Large intestine (tissue), 3 donors: Measurements from ENCODE around the gene CLEC4G. TPM values are rescaled to one million over a fixed set of nuclear protein-coding genes. Genes with fewer than 3 reads are reported as not detected.
"Not testable (repeated sequence)": the region's sequence is repeated elsewhere in the genome, so short reads cannot be mapped to it uniquely, and the experiment has no call there.

Experiments used
- DNase-seq, 2 donors: peaks; one replicate each; pipeline versions ENCODE4 v3.0.0 to v3.0.0-alpha.2; 2013
- H3K27ac ChIP-seq: one replicate; pipeline ENCODE4 v1.5.1; 2013; ENCODE audit warnings: low read length
- H3K27me3 ChIP-seq: 2 replicates; pipeline ENCODE4 v1.6.1; 2013; ENCODE audit warnings: low read length; ENCODE audit not compliant: control insufficient read depth, insufficient read depth
- H3K36me3 ChIP-seq: 2 replicates; pipeline ENCODE4 v1.6.1; 2013; ENCODE audit warnings: low read length; ENCODE audit not compliant: control insufficient read depth, insufficient read depth
- H3K4me1 ChIP-seq: one replicate; pipeline ENCODE4 v1.6.1; 2013; ENCODE audit warnings: low read length; ENCODE audit not compliant: control insufficient read depth, insufficient read depth
- H3K4me3 ChIP-seq: one replicate; pipeline ENCODE4 v1.5.1; 2013; ENCODE audit warnings: low read length
- H3K9me3 ChIP-seq: one replicate; pipeline ENCODE4 v1.6.1; 2013; ENCODE audit warnings: mild to moderate bottlenecking, low read depth, low read length, moderate library complexity; ENCODE audit not compliant: control insufficient read depth
- WGBS: methylation state at CpG from one replicate; pipeline ENCODE4 v1.1.5; 2013; ENCODE audit warnings: low lambda C conversion rate; ENCODE audit not compliant: insufficient coverage; 5-methylcytosine and 5-hydroxymethylcytosine counted together
- polyA plus RNA-seq: library from polyadenylated mRNA; unstranded; fragments of 120-200 nt; gene quantifications from one replicate; pipeline ENCODE4 v1.2.1, GENCODE V29; 2013

The CLEC4G gene
- polyA plus RNA-seq, 1 donor = 0.57 TPM

DNA sequence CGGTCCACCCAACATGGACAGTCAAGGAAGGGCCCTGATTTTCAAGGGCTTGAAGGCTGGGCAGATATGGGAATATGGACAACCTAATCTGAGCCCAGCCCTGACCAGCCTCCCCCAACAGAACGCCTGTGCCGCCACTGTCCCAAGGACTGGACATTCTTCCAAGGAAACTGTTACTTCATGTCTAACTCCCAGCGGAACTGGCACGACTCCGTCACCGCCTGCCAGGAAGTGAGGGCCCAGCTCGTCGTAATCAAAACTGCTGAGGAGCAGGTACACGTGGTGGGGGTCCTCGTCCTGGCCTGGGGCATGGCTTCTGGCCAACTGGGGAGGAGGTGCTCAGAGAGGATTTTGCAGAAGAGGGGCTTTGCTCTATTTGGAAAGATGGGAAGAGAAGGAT, 34.6 kb upstream of the CLEC4G start:
- no peaks in the 10 kb centered on the region for H3K9me3 ChIP-seq
- no peaks in the 10 kb centered on the region for H3K36me3 ChIP-seq
- DNase-seq = no peak
- no peak overlapping the region for H3K4me3 ChIP-seq
- H3K4me1 ChIP-seq = no peaks in the 10 kb centered on the region
- no peak overlapping the region for H3K27ac ChIP-seq
- WGBS = no CpG with 5 or more reads among the region's 11 CpGs
- peaks cover 2% of the 10 kb centered on the region for H3K27me3 ChIP-seq

DNA sequence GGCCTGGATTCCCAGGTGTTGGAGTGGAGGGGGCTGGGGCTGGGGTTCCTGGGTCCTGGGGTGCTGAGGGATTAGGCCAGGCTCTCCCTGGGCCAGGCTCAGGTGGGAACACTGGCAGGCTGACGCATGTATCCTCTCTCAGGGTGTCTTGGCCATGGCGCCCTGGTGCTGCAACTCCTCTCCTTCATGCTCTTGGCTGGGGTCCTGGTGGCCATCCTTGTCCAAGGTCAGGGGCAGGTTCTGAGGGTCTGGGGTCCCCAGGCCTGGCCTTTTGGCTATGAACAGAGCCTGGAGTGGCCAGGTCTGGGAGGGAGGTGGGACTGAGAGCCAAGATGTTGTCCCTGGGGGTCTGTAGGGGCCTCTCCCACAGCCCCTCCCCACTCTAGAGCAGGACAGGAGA, 33.1 kb upstream of the CLEC4G start:
- H3K27me3 ChIP-seq, H3K4me3 ChIP-seq, H3K27ac ChIP-seq, H3K4me1 ChIP-seq, DNase-seq, H3K36me3 ChIP-seq, H3K9me3 ChIP-seq: not testable (repeated sequence)
- WGBS = no CpG with 5 or more reads among the region's 2 CpGs

GRCh38 chr19:7764157-7764556, 32.2 kb upstream of the CLEC4G start:
- peaks cover 11% of the 10 kb centered on the region for H3K9me3 ChIP-seq
- DNase-seq, H3K36me3 ChIP-seq, H3K27ac ChIP-seq, H3K27me3 ChIP-seq, H3K4me1 ChIP-seq, H3K4me3 ChIP-seq: not testable (repeated sequence)
- WGBS = no CpG with 5 or more reads among the region's 3 CpGs

DNA sequence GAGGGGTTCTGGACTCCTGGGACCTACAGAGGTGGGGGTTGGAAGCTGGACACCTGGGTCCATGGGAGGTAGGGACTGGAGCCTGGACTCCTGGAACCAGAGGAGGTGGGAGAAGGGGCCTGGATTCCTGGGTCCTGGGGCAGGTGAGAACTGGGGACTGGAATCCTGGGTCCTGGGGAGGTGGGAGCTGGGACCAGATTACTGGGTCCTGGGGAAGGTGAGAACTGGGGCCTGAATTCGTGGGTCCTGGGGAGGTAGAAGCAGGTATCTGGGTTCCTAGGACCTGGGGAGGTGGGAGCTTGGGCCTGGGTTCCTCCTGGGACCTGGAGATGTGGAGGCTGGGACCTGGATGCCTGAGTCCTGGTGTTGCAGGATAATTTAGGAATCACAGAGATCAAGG, 31.8 kb upstream of the CLEC4G start:
- no peaks in the 10 kb centered on the region for H3K27me3 ChIP-seq
- H3K36me3 ChIP-seq = no peaks in the 10 kb centered on the region
- no peaks in the 10 kb centered on the region for H3K4me1 ChIP-seq
- H3K27ac ChIP-seq = no peak overlapping the region
- no peak for DNase-seq
- H3K9me3 ChIP-seq = peaks cover 14% of the 10 kb centered on the region
- no CpG with 5 or more reads among the region's 1 CpG for WGBS
- no peak overlapping the region for H3K4me3 ChIP-seq

GRCh38 chr19:7762719-7763293, 30.9 kb upstream of the CLEC4G start, which contains the start of gene CLEC4M:
CLEC4M (plus strand) TSS chr19:7763243; CDS start chr19:7763267, 24 bp downstream.
- WGBS = 80% methylated on average over 1 of the region's 8 CpGs
- Histone ChIP-seq H3K36me3 (no peaks in the 10 kb centered on the region), H3K27ac (no peak within 1 kb of the TSS), H3K27me3 (no peaks in the 10 kb centered on the region), H3K4me3 (no peak within 1 kb of the TSS), H3K4me1 (no peaks in the 10 kb centered on the region), H3K9me3 (peaks cover 19% of the 10 kb centered on the region)
- no peak for DNase-seq

- Histone ChIP-seq H3K36me3 (no peaks in the 10 kb centered on the region), H3K4me1 (no peaks in the 10 kb centered on the region), H3K27ac (no peak overlapping the region), H3K4me3 (no peak overlapping the region), H3K9me3 (peaks cover 24% of the 10 kb centered on the region), H3K27me3 (no peaks in the 10 kb centered on the region)
- 89% methylated on average over 1 of the region's 1 CpG for WGBS
- DNase-seq = no peak
Observed at GRCh38 chr19:7759156-7759555, 27.2 kb upstream of the CLEC4G start.

- H3K27ac ChIP-seq = no peak overlapping the region
- H3K4me3 ChIP-seq = no peak overlapping the region
- no CpG with 5 or more reads among the region's 3 CpGs for WGBS
- H3K27me3 ChIP-seq = no peaks in the 10 kb centered on the region
- DNase-seq = no peak
- no peaks in the 10 kb centered on the region for H3K4me1 ChIP-seq
- H3K36me3 ChIP-seq = no peaks in the 10 kb centered on the region
- peaks cover 24% of the 10 kb centered on the region for H3K9me3 ChIP-seq
Observed at GRCh38 chr19:7757358-7757757, 25.4 kb upstream of the CLEC4G start.

GRCh38 chr19:7756258-7756657, 24.3 kb upstream of the CLEC4G start:
- Histone ChIP-seq H3K36me3 (no peaks in the 10 kb centered on the region), H3K27ac (no peak overlapping the region), H3K4me3 (no peak overlapping the region), H3K4me1 (no peaks in the 10 kb centered on the region), H3K9me3 (peaks cover 24% of the 10 kb centered on the region), H3K27me3 (peaks cover 2% of the 10 kb centered on the region)
- DNase-seq = no peak
- 61% methylated on average over 3 of the region's 4 CpGs for WGBS

DNA sequence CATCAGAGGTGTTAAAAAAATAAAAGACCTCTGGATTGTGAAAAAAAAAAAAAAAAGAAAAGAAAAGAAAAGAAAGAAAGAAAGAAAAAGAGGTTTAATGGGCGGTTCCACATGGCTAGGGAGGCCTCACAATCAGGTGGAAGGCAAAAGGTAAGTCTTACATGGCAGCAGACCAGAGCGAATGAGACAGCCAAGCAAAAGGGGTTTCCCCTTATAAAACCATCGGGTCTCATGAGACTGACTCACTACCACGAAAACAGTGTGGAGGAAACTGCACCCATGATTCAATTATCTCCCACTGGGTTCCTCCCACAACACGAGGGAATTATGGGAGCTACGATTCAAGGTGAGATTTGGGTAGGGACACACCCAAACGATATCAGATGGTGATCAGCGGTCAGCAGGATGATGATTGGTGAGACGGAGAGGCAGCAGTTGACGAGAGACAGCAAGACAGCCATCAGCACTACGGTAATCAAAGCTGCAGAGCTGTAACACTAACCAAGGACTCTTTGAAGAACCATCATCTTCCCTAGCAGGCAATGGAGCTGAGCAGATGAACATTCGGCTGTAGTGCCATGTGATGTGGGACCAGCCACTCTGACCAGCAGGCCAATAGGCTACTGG, 19.4 kb upstream of the CLEC4G start:
- no peak for DNase-seq
- no peaks in the 10 kb centered on the region for H3K9me3 ChIP-seq
- H3K36me3 ChIP-seq = no peaks in the 10 kb centered on the region
- 60% methylated on average over 2 of the region's 12 CpGs for WGBS
- H3K4me1 ChIP-seq = no peaks in the 10 kb centered on the region
- peaks cover 2% of the 10 kb centered on the region for H3K27me3 ChIP-seq
- H3K4me3 ChIP-seq = no peak overlapping the region
- no peak overlapping the region for H3K27ac ChIP-seq

GRCh38 chr19:7748756-7749155, 16.8 kb upstream of the CLEC4G start:
- Histone ChIP-seq H3K4me1 (no peaks in the 10 kb centered on the region), H3K9me3 (no peaks in the 10 kb centered on the region), H3K36me3 (no peaks in the 10 kb centered on the region), H3K27ac (no peak overlapping the region), H3K27me3 (peaks cover 2% of the 10 kb centered on the region), H3K4me3 (no peak overlapping the region)
- no peak for DNase-seq
- WGBS = no CpG with 5 or more reads among the region's 4 CpGs

DNA sequence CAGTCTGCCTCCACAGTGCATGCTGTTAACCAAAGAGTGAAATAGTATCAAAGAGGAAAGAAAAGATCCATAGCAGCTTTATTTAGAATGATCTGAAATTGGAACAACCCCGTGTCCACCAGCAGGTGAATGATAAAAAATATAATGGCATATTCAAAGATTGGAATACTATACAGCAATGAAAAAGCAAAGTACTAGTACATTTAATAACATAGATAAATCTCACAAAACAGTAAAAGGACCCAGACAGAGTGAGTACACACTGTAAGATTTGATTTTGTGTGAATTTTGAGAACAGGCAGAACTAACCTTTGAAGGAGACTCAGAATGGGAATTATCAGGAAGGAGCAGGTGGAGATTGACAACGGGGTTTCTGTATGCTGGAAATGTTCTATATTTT, 16.3 kb upstream of the CLEC4G start:
- 100% methylated on average over 1 of the region's 2 CpGs for WGBS
- no peaks in the 10 kb centered on the region for H3K9me3 ChIP-seq
- no peak for DNase-seq
- H3K4me3 ChIP-seq = no peak overlapping the region
- peaks cover 2% of the 10 kb centered on the region for H3K27me3 ChIP-seq
- no peak overlapping the region for H3K27ac ChIP-seq
- H3K4me1 ChIP-seq = no peaks in the 10 kb centered on the region
- no peaks in the 10 kb centered on the region for H3K36me3 ChIP-seq
